HCEC 1CT (cell line): ENCODE measurements around the gene SDF4.
"Not testable (repeated sequence)": the region's sequence is repeated elsewhere in the genome, so short reads cannot be mapped to it uniquely, and the experiment has no call there.

ENCODE experiments used
- DNase-seq: peaks from one replicate; pipeline ENCODE4 v3.0.0-alpha.2; 2017

SDF4 gene

DNA sequence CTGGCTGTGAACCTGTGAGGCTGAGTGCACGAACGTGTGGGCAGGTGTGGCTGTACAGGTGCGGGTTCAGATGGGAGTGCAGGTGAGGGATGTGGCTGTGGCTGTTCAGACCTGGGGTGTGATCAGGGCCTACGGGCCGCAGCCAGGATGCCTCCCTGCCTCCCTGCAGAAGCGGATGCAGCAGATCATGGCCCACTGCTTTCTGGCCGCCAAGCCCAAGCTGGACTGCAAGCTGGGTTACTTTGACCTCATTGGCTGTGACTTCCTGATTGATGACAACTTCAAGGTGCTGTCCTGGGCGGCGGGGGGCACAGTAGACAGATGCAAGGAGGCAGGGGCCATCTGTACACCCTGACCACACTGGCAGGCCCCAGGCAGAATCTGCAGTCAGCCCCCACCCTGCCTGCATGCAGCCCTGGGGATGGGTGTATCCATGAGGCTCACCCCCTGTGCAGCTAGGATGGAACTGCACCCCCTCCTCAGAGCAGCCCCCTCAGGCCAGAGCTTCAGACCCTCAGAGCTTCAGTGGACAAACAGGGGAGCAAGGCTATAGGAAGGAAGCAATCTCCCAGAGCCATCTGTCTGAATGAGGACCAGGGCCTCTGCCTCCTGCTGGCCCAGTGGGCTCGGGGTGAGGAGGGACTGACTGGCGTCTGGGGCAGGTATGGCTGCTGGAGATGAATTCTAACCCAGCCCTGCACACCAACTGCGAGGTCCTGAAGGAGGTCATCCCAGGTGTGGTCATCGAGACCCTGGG lies 35.2 kb downstream of the SDF4 start:
- DNase-seq, result no peak

DNA sequence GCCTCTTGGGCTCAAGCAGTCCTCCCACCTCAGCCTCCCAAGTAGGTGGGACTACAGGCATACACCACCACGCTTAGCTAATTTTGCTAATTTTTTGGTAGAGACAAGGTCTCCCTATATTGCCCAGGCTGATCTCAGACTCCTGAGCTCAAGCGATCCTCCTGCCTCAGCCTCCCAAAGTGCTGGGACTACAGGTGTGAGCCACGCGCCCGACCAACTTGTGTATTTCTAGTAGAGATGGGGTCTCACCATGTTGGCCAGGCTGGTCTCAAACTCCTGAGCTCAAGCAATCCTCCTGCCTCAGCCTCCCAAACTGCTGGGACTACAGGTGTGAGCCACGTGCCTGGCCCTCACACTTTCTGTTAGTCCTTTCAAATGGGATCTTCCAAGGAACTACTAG lies 36.1 kb downstream of the SDF4 start:
- not testable (repeated sequence) for DNase-seq

DNA sequence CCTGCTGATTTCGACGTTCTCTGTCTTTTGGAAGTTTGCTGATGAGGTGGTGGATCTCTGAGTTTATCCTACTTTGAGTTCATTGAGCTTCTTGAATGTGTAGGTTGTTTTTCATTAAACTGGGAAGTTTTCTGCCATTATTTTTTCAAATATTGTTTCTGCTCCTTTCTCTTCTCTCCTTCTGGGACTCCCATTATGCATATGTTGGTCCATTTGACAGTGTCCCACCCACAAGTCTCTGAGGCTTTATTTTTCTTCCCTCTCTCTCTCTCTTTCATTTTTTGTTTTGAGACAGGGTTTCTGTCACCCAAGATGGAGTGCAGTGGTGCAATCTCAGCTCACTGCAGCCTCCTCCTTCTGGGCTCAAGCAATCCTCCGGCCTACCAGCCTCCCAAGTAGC lies 37.1 kb downstream of the SDF4 start:
- no peak for DNase-seq

- no peak for DNase-seq
Observed at GRCh38 chr1:1191734-1192133, 40.1 kb downstream of the SDF4 start.

GRCh38 chr1:1189111-1189510 lies 42.7 kb downstream of the SDF4 start:
- no peak for DNase-seq

DNA sequence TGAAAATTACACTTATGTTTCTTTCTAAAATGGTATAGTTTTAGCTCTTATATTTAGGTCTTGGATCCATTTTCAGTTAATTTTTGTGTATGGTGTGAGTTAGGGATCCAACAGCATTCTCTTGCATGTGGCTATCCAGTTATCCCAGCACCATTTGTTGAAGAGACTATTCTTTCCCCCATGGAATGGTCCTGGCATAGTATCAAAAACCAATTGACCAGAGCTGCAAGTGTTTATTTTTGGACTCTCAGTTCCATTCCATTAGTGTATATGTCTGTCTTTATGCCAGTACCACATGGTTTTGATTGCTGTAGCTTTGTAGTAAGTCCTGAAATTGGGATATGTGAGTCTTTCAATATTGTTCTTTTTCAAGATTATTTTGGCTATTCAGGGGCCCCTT lies 43.9 kb downstream of the SDF4 start:
- no peak for DNase-seq

DNA sequence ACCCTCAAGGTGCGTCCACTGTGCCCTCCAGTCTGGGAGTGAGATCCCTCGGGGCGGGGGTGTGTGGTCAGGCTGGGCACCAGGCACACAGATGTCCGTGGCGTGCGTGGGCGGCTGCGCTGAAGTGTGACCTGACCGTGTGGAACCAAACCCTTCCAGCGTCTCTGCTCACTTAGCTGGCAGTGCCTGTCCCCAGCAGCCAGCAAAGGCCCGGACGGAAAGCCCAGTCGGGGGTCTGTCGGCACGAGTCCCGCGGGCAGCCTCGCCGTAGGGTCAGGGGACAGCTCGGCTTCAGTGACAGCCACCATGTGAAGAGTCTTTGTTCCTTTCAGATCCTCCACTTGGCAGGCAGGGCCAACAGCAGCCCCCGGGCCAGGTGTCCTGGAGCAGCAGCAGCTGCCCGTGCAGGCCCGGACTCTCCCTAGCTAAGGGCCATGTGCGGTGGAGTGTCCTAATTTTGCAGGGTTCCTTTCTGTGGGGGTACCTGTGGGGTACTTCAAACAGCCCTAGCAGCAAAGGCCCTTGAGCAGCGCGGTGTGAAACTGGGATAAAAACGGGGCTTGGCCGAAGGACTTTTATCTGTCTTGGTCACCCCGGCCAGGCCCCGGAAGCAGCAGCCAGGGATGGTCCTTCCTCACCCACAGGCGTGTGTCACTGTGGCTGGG lies 46.6 kb downstream of the SDF4 start:
- DNase-seq, result no peak

GRCh38 chr1:1183833-1184775 lies 47.7 kb downstream of the SDF4 start:
- DNase-seq, result no peak

GRCh38 chr1:1183221-1183747 lies 48.5 kb downstream of the SDF4 start:
- DNase-seq, result no peak

- DNase-seq, result no peak
Observed at GRCh38 chr1:1182491-1183220, 49.1 kb downstream of the SDF4 start.

DNA sequence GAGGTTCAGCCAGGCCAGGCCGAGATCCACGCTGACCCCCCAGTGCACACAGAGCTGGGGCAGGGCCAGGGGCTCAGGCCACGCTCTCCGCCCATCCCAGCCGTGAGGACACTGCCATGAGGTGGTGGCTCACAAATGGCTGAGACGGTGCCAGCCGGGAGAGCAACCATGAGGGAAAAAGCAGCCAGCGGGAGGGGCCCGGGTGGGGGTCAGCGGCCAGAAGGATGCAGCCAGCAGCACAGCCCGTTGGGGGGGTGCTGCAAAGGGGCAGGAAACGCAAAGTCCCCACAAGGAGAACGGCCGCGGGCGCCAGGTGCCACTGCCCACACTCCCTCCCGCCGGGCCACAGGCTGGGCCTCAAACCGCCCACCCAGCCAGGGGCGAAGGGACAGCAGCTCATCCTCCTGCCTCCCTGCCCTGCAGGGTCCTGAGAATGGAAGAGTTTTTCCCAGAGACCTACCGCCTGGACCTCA lies 49.8 kb downstream of the SDF4 start:
- no peak for DNase-seq

DNA sequence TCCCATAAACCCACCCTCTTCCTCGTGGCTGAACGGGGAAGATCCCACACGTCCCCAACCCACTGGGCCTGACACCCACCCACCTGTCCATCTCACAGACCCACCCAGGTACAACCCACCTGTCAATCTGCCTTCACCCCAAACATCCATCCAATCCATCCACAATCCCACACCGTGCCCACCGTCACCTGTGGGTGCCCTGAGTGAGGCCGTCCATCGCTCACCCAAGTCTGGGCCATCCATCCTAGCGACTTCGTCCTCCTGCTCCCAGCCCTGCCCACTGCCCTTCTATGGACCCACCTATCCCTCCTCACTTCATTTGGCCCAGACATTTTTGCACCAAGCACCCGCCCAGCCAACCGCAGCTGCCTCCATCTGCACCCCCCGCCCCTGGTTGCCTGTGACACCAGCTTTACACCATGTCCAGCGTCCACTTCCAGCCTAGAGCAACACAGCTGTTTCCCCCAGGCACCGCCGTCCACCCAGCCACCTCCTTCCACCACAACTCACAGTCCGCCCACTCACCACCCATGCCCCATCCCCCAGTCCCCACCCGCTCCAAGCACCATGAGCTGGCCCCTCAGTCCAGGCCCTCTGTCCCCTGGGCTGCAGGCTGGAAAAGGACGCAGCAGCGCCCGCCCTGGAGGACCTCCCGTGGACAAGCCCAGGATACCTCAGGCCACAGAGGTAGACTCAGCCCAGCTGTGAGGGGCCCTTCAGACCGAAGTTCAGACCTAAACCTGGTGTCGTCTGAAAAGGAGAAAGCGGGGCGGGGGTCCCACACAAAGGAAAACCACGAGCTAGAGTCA lies 50.5 kb downstream of the SDF4 start:
- DNase-seq, result no peak

DNA sequence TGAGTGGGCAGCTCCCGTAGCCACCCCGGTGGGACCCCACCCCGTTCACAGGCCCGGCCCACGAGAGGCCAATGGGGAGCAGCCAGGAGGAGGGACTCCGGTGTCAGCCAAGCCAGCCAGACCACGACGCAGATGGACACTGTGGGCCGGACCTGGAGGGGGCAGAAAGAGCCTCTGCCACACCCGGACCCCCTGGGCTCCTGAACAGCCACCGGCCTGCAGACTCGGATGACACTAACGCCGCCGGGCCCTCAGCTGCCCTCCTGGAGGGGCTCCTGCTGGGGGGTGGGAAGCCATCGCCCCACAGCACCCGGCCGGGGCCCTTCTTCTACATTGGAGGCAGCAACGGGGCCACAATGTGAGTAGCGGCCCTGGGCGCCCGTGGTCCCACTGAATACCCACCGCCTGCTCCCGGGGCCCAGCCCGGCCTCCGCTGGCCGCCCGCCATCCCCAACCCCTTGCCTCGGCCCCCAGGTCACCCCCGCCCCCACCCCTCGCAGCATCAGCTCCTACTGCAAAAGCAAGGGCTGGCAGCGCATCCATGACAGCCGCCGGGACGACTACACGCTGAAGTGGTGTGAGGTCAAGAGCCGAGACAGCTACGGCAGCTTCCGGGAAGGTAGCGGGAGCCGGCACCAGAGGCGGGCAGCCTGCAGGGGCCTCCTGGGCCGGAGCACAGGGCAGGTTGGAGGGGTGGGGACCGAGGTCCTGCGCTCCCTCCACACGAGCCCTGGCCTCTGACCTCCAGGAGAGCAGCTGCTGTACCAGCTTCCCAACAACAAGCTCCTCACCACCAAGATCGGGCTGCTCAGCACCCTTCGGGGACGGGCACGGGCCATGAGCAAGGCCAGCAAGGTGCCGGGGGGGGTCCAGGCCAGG lies 51.6 kb downstream of the SDF4 start:
- no peak for DNase-seq

DNA sequence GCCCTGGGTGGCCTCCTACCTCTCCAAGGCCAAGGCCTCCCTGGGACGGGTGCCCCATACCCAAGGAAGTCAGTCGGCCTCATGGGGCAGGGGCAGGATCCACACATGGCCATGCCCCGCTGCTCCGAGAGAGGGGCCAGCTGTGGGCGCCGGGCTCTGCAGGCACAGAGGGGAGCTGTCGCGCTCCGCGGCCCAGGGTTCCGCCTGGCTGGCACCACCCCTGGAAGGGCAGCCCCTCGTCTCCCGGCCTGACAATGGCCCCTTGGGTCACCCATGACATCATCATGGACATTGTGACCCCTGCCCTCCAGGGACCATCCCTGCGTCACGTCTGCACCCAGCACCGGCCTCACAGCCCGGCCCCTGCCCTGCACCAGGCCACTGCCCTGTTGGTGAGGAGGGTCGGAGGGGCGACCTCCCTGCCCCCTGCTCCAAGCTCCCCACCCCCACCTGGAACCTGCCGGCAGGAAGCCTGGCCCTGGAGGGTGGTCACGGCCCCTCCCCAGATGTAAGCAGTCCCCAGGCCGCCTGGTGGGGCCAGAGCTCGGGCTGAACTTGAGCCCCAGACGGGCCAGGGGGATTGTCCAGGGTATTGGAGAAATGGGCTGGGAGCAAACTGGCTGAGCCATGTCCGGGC lies 52.3 kb downstream of the SDF4 start:
- no peak for DNase-seq

DNA sequence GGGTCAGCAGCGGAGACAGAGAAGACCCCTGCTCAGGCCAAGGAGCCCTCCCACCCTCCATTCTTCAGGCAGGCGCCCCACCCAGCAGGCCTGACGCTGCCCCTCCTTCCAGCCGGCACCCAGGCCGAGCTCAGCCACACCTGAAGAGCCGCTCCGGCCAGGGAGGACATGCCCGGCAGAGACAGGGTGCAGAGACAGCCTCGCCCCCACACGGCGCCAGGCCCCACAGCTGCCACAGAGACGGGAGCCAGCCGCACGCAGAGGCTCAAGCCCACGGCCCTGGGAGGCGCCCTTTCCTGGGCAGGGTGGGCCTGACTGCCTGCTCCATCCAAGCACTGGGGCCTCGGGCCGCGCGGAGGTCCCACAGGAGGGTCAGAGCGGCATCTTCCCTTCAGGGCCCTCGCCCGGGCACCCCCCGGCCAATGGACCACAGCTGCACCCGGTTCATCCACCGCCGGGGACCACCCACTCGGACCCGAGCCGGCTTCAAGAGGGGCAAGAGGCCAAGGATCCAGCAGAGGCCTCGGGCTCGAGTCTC lies 52.9 kb downstream of the SDF4 start:
- DNase-seq, result no peak

- DNase-seq, result no peak
Observed at GRCh38 chr1:1177452-1178206, 54.2 kb downstream of the SDF4 start.

DNA sequence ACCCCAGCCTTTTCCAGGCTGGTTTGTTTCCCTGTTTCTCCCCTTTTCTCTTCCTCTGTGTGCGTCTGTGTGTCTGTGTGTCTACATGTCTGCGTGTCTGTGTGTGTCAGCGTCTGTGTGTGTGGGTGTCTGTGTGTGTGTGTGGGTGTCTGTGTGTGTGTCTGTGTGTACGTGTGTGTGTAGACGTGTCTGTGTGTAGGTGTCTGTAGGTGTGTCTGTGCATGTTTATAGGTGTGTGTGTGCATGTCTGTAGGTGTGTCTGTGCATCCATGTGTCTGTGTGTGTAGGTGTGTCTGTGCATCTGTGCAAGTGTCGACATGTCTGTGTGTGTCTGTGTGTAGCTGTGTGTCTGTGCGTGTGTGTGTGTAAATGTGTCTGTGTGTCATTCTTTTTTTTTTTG lies 54.9 kb downstream of the SDF4 start:
- DNase-seq, result no peak

- DNase-seq, result not testable (repeated sequence)
Observed at GRCh38 chr1:1176063-1176761, 55.6 kb downstream of the SDF4 start.
